ENCODE results near the gene RTP5.
"Not testable (repeated sequence)": the region's sequence is repeated elsewhere in the genome, so short reads cannot be mapped to it uniquely, and the experiment has no call there.

- TF ChIP-seq EZH2phosphoT487 (conservative IDR thresholded peaks at IDR 0.05; ENCODE audit: low read length) = not testable (repeated sequence)
- TF ChIP-seq, protein P1, sequence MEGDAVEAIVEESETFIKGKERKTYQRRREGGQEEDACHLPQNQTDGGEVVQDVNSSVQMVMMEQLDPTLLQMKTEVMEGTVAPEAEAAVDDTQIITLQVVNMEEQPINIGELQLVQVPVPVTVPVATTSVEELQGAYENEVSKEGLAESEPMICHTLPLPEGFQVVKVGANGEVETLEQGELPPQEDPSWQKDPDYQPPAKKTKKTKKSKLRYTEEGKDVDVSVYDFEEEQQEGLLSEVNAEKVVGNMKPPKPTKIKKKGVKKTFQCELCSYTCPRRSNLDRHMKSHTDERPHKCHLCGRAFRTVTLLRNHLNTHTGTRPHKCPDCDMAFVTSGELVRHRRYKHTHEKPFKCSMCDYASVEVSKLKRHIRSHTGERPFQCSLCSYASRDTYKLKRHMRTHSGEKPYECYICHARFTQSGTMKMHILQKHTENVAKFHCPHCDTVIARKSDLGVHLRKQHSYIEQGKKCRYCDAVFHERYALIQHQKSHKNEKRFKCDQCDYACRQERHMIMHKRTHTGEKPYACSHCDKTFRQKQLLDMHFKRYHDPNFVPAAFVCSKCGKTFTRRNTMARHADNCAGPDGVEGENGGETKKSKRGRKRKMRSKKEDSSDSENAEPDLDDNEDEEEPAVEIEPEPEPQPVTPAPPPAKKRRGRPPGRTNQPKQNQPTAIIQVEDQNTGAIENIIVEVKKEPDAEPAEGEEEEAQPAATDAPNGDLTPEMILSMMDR (IDR thresholded peaks at IDR 0.05; ENCODE audit: insufficient read depth, low read length, poor library complexity, severe bottlenecking) = not testable (repeated sequence)
Measured at GRCh38 chr2:241922816-241923601, 53.5 kb downstream of the RTP5 start.
